ENCODE measurements around the gene KBTBD7.

GRCh38 chr13:41148419-41149283 is 45.7 kb downstream of the KBTBD7 start:
- no peak for TF ChIP-seq CTCF (conservative IDR thresholded peaks at IDR 0.05)
- TF ChIP-seq ZFX (IDR thresholded peaks at IDR 0.05): no peak

Data from C4-2B (cell line).